NB4 (cell line): Measurements from ENCODE around the gene OAF.

Source experiments
- POLR2A ChIP-seq: IDR thresholded peaks from 2 replicates; pipeline ENCODE4 v1.6.1; 2011; ENCODE audit warnings: mild to moderate bottlenecking; ENCODE audit not compliant: insufficient read length; ENCODE audit errors: extremely low read depth
- TF ChIP-seq, protein P1 (sequence below): IDR thresholded peaks from one replicate; pipeline ENCODE4 v1.5.1; 2012; ENCODE audit warnings: low read depth, low read length

DNA sequence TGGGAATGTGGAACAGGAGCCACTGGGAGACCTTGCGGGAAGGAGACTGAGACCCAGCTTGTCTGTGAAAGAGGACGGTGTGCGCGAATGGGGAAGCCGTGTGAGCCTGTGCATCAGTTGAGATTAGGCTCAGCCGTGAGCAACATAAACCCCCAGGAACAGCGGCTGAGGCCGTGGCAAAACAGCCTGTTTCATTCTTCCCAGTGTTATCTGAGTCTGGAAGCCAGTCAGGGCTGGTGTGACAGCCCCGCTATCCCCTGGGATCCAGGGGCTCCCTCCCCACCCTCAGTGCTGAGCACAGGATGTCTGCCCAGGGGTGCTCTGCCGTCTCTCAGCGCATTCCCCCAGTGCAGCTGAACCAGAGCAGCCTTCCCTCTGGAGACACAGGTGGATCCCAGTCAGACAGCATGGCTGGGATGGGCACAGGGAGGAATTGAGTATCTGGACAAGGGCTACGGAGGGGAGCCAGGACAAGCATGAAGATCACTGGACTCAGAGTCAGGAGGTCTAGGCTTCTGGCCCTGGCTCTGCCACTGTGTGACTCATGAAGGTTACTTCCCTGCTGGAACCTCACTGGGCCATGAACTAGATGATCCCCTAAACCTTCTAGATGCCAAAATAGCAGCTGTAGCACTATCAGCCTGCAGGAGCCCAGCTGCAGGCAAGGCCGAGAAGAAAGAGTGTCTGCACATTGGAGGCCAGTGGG lies 8.6 kb downstream of the OAF start:
- TF ChIP-seq, protein P1, sequence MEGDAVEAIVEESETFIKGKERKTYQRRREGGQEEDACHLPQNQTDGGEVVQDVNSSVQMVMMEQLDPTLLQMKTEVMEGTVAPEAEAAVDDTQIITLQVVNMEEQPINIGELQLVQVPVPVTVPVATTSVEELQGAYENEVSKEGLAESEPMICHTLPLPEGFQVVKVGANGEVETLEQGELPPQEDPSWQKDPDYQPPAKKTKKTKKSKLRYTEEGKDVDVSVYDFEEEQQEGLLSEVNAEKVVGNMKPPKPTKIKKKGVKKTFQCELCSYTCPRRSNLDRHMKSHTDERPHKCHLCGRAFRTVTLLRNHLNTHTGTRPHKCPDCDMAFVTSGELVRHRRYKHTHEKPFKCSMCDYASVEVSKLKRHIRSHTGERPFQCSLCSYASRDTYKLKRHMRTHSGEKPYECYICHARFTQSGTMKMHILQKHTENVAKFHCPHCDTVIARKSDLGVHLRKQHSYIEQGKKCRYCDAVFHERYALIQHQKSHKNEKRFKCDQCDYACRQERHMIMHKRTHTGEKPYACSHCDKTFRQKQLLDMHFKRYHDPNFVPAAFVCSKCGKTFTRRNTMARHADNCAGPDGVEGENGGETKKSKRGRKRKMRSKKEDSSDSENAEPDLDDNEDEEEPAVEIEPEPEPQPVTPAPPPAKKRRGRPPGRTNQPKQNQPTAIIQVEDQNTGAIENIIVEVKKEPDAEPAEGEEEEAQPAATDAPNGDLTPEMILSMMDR: no peak
- TF ChIP-seq POLR2A: no peak
